ENCODE results near the gene KIAA1755. TPM values are rescaled to one million over a fixed set of nuclear protein-coding genes. Genes with fewer than 3 reads are reported as not detected.

Gene KIAA1755
- polyA plus RNA-seq, 3 donors, result 2.0 to 3.1 (median 2.8) TPM

GRCh38 chr20:38166703-38167233 lies 93.8 kb downstream of the KIAA1755 start:
- no peak for DNase-seq

- no peak for DNase-seq
These were observed 94.4 kb downstream of the KIAA1755 start for GRCh38 chr20:38165966-38166702.

DNA sequence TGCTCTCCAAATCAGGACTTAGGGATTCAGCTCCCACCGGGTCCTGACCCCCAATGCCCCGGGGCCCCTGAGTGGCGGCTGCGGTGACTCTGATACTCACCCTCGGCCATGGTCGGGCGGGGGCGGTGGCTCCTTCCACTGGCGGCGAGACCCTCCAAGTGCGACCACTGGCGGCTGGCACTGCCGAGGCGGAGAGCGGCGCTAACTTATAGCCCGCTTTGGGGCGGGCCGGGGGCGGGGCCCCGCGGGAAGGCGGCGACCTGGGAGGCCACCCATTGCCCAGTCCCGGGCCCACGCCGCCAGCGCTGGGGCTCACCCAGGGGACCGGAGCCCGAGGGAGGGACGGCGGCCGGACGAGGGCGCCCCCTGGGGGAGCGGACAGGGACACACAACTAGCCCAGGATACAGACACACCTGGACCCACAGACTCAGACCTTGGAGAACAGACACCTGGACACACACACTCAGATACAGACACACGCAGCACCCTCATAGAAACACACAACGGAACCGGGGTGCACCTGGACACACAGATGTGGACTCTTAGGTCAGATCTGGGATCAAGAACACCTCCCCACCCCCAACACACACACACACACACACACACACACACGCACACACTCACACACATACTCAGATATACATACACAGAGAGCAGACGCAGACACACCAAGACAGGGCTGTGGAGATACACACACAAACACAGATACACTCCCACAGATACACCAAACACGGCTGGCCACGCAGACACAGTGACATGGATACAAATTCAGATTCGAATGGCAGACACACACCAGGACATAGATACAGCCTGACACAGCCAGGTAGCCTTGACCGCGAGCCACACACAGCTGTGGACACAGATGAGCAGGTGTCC lies 95.2 kb downstream of the KIAA1755 start, which contains the start of gene TGM2:
TSS of gene TGM2 (minus strand) at position 182 of the 877 bp plus-strand sequence. CDS start at position 110, 72 bp downstream.
- DNase-seq, result peak; percentile 61

DNA sequence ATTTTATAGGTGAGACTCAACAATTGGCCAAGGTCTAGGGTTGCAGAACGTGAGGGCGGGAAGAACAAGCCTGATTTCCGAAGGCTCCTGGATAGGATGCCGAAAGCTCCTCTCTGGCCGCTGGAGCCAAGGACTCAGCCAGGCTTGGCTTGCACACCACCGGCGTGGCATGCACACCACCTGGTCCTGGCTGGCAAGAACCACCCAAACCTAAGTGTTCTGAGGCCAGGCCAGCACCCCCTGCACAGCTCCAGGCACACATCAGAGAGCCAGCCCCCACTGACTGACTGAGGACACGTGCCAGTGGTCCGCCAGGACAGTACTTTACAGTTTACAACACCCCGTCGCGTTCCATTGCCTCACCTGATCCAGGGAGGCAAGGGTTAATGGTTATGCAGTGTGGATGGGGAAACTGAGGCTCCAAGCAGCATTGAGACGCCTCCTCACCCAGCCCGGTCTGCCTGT lies 95.9 kb downstream of the KIAA1755 start:
- no peak for DNase-seq

DNA sequence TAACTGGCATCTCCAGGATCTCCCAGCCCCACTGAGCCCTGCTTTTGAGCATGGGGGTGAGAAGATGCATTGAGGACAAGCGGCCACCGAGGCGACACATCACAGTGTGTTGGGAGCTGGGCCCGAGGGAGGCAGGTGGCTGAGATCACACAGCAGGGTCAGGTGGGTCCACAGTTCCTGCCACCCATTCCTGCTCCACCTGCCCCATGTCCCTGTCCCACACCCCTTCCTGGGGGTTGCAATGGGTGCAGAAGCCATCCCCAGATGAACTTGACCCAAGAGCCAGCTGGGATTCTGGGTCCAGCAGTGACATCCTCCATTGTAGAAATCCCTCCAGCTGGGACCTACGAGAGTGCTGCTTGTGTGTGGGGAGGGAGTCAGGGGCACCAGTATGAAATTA lies 96.5 kb downstream of the KIAA1755 start:
- no peak for DNase-seq

- DNase-seq, result no peak
These were observed 97.4 kb downstream of the KIAA1755 start for GRCh38 chr20:38162878-38163875.

- no peak for DNase-seq
These were observed 98.4 kb downstream of the KIAA1755 start for GRCh38 chr20:38162149-38162548.

GRCh38 chr20:38161412-38161774 lies 99.1 kb downstream of the KIAA1755 start:
- no peak for DNase-seq

Other genes starting within 250 kb of the KIAA1755 start
- gene TTI1, start 227.3 kb downstream of the KIAA1755 start, polyA plus RNA-seq (ENCODE audit: insufficient read length in 3 of 3), result 10 to 100 TPM; 28.7 to 37.1 (median 35.5) TPM
- gene RPRD1B, start 227.0 kb downstream of the KIAA1755 start, polyA plus RNA-seq (ENCODE audit: insufficient read length in 3 of 3), result 10 to 100 TPM; 34.0 to 43.6 (median 42.5) TPM
- gene TGM2, start 95.5 kb downstream of the KIAA1755 start, polyA plus RNA-seq (ENCODE audit: insufficient read length in 3 of 3), result 10 to 100 TPM; 39.1 to 45.5 (median 42.3) TPM
- gene BPI, start 43.4 kb upstream of the KIAA1755 start, polyA plus RNA-seq (ENCODE audit: insufficient read length in 3 of 3), result 1 to 10 TPM in 2 of 3 donors, under 1 TPM in 1; 0.28 to 1.5 (median 1.2) TPM
- not detected for gene LBP, start 85.7 kb upstream of the KIAA1755 start, polyA plus RNA-seq (ENCODE audit: insufficient read length in 3 of 3)
- gene SNHG17, start 174.6 kb upstream of the KIAA1755 start, polyA plus RNA-seq (ENCODE audit: insufficient read length in 3 of 3), result 10 to 100 TPM; 26.5 to 34.5 (median 31.2) TPM
- 10 to 100 TPM; 31.3 to 47.0 (median 43.4) TPM for gene RALGAPB, start 212.1 kb upstream of the KIAA1755 start, polyA plus RNA-seq (ENCODE audit: insufficient read length in 3 of 3)

Measured in renal pelvis (tissue), 4 donors.